Measurements from ENCODE around the gene MLH3. TPM values are rescaled to one million over a fixed set of nuclear protein-coding genes. Genes with fewer than 3 reads are reported as not detected.

The MLH3 gene
- total and polyA plus RNA-seq, 10 of the 15 experiments (the other 5 are each of a cell fraction or from before 2014, with no cell fraction given): 12.6 to 31.2 (median 19.6) TPM

- H3K4me3 ChIP-seq: no peak overlapping the region
- in situ Hi-C loops (cut with MboI) (no loop called here), intact Hi-C loops (cut with micrococcal nuclease; ENCODE audit: unreplicated experiment) (no loop called here)
- no peak overlapping the region for H3K27ac ChIP-seq (ENCODE audit: control insufficient read depth, insufficient read depth)
- FAIRE-seq (no peak), DNase-seq (ENCODE audit: low read depth, low spot score) (no peak), ATAC-seq (no peak)
- ChIA-PET RAD21 (ENCODE audit: unreplicated experiment) (no interaction called here), CTCF (no interaction called here), POLR2A (no interaction called here), SMC1A (ENCODE audit: uncharacterized antibody, unreplicated experiment) (no interaction called here)
- 67% methylated on average over 15 of the region's 15 CpGs for WGBS (ENCODE audit: insufficient coverage, insufficient replicate concordance, low lambda C conversion rate, missing lambda C conversion rate)
- no peaks in the 10 kb centered on the region for H3K9me3 ChIP-seq (replicated peaks; ENCODE audit: control insufficient read depth, insufficient read depth, low read length)
- H3K27me3 ChIP-seq (replicated peaks in 1 of 2; ENCODE audit: control insufficient read depth in 2 of 2, insufficient read depth in 2 of 2, low read length in 1 of 2): no peaks in the 10 kb centered on the region; a peak in 1 of 4 replicates
- no peaks in the 10 kb centered on the region for H3K79me2 ChIP-seq (ENCODE audit: control insufficient read depth, insufficient read depth, low read length)
- no peak overlapping the region for H3K4me2 ChIP-seq (ENCODE audit: control insufficient read depth, insufficient read depth)
- TF ChIP-seq EP300 (IDR thresholded peaks at IDR 0.05; ENCODE audit: borderline replicate concordance in 1 of 2, control insufficient read depth in 1 of 2, low read depth in 2 of 2, low read length in 2 of 2): no peak
- no peaks in the 10 kb centered on the region for H3K36me3 ChIP-seq (ENCODE audit: control insufficient read depth in 2 of 2, insufficient read depth in 2 of 2, low read length in 1 of 2)
- no peak overlapping the region for H3K9ac ChIP-seq (ENCODE audit: control insufficient read depth, insufficient read depth, low read length)
- H4K20me1 ChIP-seq (ENCODE audit: control insufficient read depth, insufficient read depth): no peaks in the 10 kb centered on the region
- H3K4me1 ChIP-seq (ENCODE audit: control insufficient read depth, insufficient read depth, low read length): no peaks in the 10 kb centered on the region
- H2AFZ ChIP-seq (ENCODE audit: control insufficient read depth, low read depth, low read length): no peak overlapping the region
- no TSS peak for BruUV-seq (replicated peaks)
Observed at GRCh38 chr14:74974364-74975058, 76.8 kb downstream of the MLH3 start.

- no peak overlapping the region for H3K9ac ChIP-seq (ENCODE audit: control insufficient read depth, insufficient read depth, low read length)
- POLR2A ChIA-PET: no interaction called here
- no peaks in the 10 kb centered on the region for H3K79me2 ChIP-seq (ENCODE audit: control insufficient read depth, insufficient read depth, low read length)
- CTCF ChIA-PET: no interaction called here
- BruUV-seq (replicated peaks): no TSS peak
- FAIRE-seq (no peak), DNase-seq (ENCODE audit: low read depth, low spot score) (no peak), ATAC-seq (no peak)
- in situ Hi-C loops (cut with MboI): no loop called here
- no peak overlapping the region for H2AFZ ChIP-seq (ENCODE audit: control insufficient read depth, low read depth, low read length)
- H3K27me3 ChIP-seq (replicated peaks in 1 of 2; ENCODE audit: control insufficient read depth in 2 of 2, insufficient read depth in 2 of 2, low read length in 1 of 2): no peaks in the 10 kb centered on the region; a peak in 1 of 4 replicates
- H3K4me2 ChIP-seq (ENCODE audit: control insufficient read depth, insufficient read depth): no peak overlapping the region
- no peaks in the 10 kb centered on the region for H3K9me3 ChIP-seq (replicated peaks; ENCODE audit: control insufficient read depth, insufficient read depth, low read length)
- intact Hi-C loops (cut with micrococcal nuclease; ENCODE audit: unreplicated experiment): no loop called here
- RAD21 ChIA-PET (ENCODE audit: unreplicated experiment): no interaction called here
- SMC1A ChIA-PET (ENCODE audit: uncharacterized antibody, unreplicated experiment): no interaction called here
- no peak overlapping the region for H3K27ac ChIP-seq (ENCODE audit: control insufficient read depth, insufficient read depth)
- no peaks in the 10 kb centered on the region for H3K36me3 ChIP-seq (ENCODE audit: control insufficient read depth in 2 of 2, insufficient read depth in 2 of 2, low read length in 1 of 2)
- no peaks in the 10 kb centered on the region for H4K20me1 ChIP-seq (ENCODE audit: control insufficient read depth, insufficient read depth)
- H3K4me3 ChIP-seq: no peak overlapping the region
- H3K4me1 ChIP-seq (ENCODE audit: control insufficient read depth, insufficient read depth, low read length): no peaks in the 10 kb centered on the region
- 51% methylated on average over 5 of the region's 5 CpGs for WGBS (ENCODE audit: insufficient coverage, insufficient replicate concordance, low lambda C conversion rate, missing lambda C conversion rate)
- TF ChIP-seq NFYA (IDR thresholded peaks at IDR 0.05; ENCODE audit: borderline replicate concordance, low read depth, low read length) (no peak), RAD51 (IDR thresholded peaks at IDR 0.05) (no peak), NFIC (IDR thresholded peaks at IDR 0.05; ENCODE audit: low read depth, low read length) (no peak), ZNF217 (IDR thresholded peaks at IDR 0.05) (no peak), IKZF1 (conservative IDR thresholded peaks at IDR 0.05) (no peak), STAT1 (conservative IDR thresholded peaks at IDR 0.05) (no peak), E4F1 (IDR thresholded peaks at IDR 0.05; ENCODE audit: borderline replicate concordance, partially characterized antibody) (no peak), FOXM1 (IDR thresholded peaks at IDR 0.05; ENCODE audit: low read depth, low read length) (no peak), RAD21 (IDR thresholded peaks at IDR 0.05; ENCODE audit: insufficient read depth, low read depth, low read length) (no peak), WRNIP1 (IDR thresholded peaks at IDR 0.05; ENCODE audit: borderline replicate concordance, low read depth, low read length) (no peak)
- TF ChIP-seq, protein P1, sequence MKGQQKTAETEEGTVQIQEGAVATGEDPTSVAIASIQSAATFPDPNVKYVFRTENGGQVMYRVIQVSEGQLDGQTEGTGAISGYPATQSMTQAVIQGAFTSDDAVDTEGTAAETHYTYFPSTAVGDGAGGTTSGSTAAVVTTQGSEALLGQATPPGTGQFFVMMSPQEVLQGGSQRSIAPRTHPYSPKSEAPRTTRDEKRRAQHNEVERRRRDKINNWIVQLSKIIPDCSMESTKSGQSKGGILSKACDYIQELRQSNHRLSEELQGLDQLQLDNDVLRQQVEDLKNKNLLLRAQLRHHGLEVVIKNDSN (IDR thresholded peaks at IDR 0.05; ENCODE audit: borderline replicate concordance, extremely low read length, insufficient read depth, low read depth, low read length): no peak
Observed at GRCh38 chr14:74973905-74974363, 77.3 kb downstream of the MLH3 start.
